ENCODE data around the gene ROCK1. TPM values are rescaled to one million over a fixed set of nuclear protein-coding genes. Genes with fewer than 3 reads are reported as not detected.

Gene ROCK1
- total RNA-seq, 4 donors from 2014 or later: 50.2 to 99.1 (median 58.7) TPM

DNA sequence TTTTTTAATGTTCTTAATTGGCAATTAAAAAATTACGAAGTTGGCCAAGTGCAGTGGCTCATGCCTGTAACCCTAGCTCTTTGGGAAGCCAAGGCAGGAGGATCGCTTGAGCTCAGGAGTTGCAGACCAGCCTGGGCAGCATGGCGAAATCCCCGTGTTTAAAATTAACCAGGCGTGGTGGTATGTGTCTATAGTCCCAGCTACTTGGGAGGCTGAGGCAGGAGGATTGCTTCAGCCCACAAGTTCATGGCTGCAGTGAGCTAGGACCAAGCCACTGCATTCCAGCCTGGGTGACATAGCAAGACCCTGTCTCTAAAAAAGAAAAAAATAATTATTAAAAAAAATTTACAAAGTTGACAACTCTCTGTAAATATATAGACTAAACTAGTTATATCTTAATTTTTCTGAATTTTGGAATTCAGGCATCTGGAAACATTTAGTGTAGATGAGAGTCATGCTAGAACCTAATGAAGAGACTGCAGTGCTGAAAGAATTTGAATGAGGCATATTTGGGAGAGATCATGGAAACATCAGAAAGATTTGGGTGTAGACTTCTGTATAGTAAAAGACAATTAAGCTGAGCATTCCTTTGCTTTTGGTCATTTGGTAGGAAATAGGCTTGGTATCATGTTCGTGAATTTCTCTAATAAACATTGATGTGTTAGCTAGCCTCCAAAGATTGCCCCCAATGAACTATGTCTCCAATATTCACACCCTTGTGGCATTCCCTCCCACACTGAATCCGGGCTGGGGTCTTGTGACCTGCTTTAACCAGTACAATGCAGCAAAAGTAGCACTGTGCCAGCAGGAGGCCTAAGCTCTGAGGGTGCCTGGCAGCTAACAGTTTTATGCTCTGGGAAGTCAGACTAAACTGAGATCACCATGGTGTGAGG is 4.2 kb upstream of the ROCK1 start:
- ATAC-seq (ENCODE audit: low FRiP score) (no peak), DNase-seq (ENCODE audit: low spot score) (no peak)
- TF ChIP-seq, protein P1, sequence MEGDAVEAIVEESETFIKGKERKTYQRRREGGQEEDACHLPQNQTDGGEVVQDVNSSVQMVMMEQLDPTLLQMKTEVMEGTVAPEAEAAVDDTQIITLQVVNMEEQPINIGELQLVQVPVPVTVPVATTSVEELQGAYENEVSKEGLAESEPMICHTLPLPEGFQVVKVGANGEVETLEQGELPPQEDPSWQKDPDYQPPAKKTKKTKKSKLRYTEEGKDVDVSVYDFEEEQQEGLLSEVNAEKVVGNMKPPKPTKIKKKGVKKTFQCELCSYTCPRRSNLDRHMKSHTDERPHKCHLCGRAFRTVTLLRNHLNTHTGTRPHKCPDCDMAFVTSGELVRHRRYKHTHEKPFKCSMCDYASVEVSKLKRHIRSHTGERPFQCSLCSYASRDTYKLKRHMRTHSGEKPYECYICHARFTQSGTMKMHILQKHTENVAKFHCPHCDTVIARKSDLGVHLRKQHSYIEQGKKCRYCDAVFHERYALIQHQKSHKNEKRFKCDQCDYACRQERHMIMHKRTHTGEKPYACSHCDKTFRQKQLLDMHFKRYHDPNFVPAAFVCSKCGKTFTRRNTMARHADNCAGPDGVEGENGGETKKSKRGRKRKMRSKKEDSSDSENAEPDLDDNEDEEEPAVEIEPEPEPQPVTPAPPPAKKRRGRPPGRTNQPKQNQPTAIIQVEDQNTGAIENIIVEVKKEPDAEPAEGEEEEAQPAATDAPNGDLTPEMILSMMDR (IDR thresholded peaks at IDR 0.05): no peak

DNA sequence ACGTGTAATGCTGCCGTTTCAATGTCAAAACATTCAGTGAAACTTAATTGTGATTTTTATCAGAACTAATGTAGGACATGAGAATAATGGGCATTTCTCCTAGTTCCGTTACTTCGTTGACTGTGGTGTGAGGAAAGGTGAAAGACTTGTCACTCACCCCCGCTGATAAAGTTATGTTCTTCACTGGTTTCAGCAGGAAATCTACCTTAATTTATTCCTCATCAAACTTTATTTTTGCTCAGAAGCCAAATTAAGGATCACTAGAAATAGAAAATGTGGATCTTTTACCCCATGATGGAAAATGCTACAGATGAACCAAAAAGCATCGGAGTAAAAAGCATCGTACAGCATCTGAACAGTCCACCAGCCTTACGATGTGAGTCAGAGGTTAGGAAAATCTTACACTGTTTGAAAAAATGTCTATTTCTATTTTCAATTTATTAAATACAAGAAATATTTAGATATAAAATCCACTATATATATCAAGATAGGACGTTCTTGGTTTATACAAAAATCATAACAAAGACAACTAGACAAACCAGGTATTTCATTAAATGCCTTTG is 1.0 kb upstream of the ROCK1 start:
- ATAC-seq (ENCODE audit: low FRiP score): no peak
- TF ChIP-seq, protein P1 (IDR thresholded peaks at IDR 0.05): no peak
- no peak for DNase-seq (ENCODE audit: low spot score)

DNA sequence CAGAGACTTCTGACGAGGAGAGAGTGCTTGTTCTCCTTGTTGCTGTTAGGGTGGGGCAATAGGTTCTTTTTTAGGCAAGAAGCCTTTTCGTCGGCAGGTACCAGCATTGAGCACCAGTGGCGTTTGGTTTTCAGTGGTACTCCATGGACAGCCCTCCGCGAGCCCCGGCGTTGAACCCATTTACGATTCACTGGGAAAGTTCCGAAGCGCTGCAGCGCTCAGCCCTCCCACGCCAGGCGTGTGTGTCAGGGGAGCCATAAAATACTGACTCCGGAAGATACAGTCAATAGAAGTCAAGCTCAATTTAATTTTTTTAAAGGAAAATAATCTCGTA is 494 bp upstream of the ROCK1 start:
- TF ChIP-seq, protein P1 (IDR thresholded peaks at IDR 0.05): no peak
- ATAC-seq (ENCODE audit: low FRiP score): peak; percentile 55
- DNase-seq (ENCODE audit: low spot score): peak; percentile 37

DNA sequence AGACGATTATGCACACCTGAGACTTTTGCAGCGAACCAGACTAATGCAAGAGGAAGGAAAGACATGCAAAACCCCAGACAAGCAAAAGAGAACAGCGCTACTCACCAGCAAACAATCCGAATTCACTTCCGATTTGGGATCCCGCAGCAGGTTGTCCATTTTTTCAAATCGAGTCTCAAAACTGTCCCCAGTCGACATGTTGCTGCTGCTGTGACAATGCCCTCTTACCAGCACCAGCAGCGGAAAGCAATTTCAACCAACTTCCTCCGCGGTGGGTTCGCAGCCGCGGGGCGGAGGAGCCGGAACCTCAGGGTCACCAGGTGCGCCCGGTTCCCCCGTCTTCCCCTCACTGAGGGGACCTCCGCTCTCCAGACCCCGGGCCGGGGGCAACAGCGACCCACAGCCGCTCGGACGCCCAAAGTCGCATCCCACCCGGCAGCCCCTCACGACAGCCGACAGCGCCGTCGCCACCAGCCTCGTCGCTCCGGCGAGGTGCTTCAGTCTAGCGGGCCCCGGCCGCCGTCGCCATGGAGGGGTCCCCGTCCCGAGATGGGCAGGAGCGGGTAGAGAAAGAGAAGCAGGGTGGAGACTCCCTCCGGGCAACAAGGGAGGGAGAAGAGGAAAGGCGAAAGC is 784 bp downstream of the ROCK1 start:
- TF ChIP-seq, protein P1 (IDR thresholded peaks at IDR 0.05): no peak
- peak; percentile 1 for ATAC-seq (ENCODE audit: low FRiP score)
- no peak for DNase-seq (ENCODE audit: low spot score)

DNA sequence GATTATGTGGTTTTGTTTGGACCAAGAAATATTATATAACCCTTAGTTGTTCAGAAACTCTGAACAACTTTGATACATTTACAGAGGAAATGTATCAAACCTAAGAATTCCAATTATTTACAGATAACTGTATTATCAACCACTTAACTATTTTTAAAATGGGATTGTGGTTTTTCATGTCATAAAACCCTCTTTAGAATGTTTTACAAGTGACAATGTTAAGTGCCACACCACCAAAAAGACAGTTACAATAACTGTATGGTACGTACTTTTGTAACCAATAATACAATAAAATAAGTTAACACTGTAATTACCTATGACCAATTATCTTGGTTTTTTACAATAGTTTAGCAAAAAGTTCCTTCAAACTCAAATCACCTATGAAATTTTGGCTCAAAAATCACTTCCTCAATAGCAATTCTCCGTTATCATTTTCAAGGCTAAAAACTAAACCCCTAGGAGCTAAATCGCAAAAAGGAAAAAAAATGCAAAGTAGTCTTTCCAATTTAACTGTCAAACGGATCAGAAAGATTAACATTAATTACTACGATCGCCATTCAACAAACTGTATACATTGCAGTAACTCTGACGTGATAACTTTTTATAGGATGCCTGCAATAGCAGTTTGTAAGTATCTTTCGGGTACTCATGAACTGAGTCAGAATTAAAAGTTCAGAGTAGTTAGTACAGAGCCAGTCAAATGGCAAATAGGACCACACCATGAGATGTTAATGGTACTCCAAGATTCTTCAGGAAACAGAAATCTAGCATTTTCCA is 1.5 kb downstream of the ROCK1 start:
- ATAC-seq (ENCODE audit: low FRiP score) (no peak), DNase-seq (ENCODE audit: low spot score) (no peak)
- TF ChIP-seq, protein P1 (IDR thresholded peaks at IDR 0.05): no peak

DNA sequence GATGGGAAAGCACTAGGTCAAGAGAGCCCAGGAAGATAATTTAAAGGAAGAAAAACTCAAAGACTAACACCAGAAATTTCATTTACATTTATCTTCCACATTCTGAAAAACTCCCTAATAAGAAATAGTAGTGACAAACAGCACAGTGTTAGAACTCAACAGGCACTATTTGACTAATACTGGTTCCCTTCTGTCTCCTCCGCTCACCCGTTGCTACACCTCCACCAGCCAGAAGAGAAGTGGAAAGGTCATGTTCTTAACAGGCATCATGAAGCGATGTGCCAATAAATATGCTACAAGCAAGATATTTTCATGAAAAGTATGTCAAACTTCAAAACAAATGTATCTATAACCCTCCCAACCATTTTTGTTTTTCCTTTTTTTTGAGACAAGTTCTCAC is 5.7 kb downstream of the ROCK1 start:
- ATAC-seq (ENCODE audit: low FRiP score) (no peak), DNase-seq (ENCODE audit: low spot score) (no peak)
- TF ChIP-seq, protein P1 (IDR thresholded peaks at IDR 0.05): no peak

All from omental fat pad (tissue), 4 donors.